Adrenal gland (tissue), 12 donors: ENCODE results near the gene UBR1. TPM values are rescaled to one million over a fixed set of nuclear protein-coding genes. Genes with fewer than 3 reads are reported as not detected.
"Not testable (repeated sequence)": the region's sequence is repeated elsewhere in the genome, so short reads cannot be mapped to it uniquely, and the experiment has no call there.

ENCODE experiments used
- DNase-seq, 7 donors: peaks; one replicate each; pipeline ENCODE4 v3.0.0-alpha.2; 2019 to 2020
- H3K27ac ChIP-seq, 5 donors: fragments of 200-600 bp; sonication (generic) in 4 of 5; 1 replicate in 3 of 5; 2 replicates in 2 of 5; pipeline versions ENCODE4 v1.5.1 to v1.8.0; 2016 to 2020; ENCODE audit warnings: mild to moderate bottlenecking in 1 of 5
- H3K27me3 ChIP-seq: fragments of 200-600 bp; 2 replicates; pipeline ENCODE4 v1.8.0; 2021
- H3K36me3 ChIP-seq, 2 donors: fragments of 200-600 bp; replicated peaks in 1 of 2; 1 replicate in 1 of 2; 2 replicates in 1 of 2; pipeline versions ENCODE4 v1.5.1 to v1.8.0; 2018 to 2022
- H3K4me1 ChIP-seq, 2 donors: fragments of 200-600 bp; replicated peaks in 1 of 2; 1 replicate in 1 of 2; 2 replicates in 1 of 2; pipeline versions ENCODE4 v1.5.1 to v1.8.0; 2018 to 2021
- H3K4me3 ChIP-seq, 4 donors: fragments of 200-600 bp; sonication (generic) in 3 of 4; one replicate each; pipeline ENCODE4 v1.5.1; 2016 to 2018
- H3K9me3 ChIP-seq, 3 donors: fragments of 200-600 bp; sonication (generic) in 1 of 3; replicated peaks in 1 of 3; 1 replicate in 2 of 3; 2 replicates in 1 of 3; pipeline versions ENCODE4 v1.5.1 to v1.8.0; 2016 to 2021
- POLR2A ChIP-seq, 2 donors: fragments of 450-650 bp; IDR thresholded peaks; one replicate each; pipeline ENCODE4 v1.6.1; 2017; ENCODE audit warnings: antibody characterized with exemption in 2 of 2, mild to moderate bottlenecking in 2 of 2, moderate library complexity in 1 of 2
- WGBS, 4 donors: extraction: QIAGEN DNeasy Blood & Tissue Kit in 2 of 4; methylation state at CpG; one replicate each; pipeline versions ENCODE4 v1.1.5 to v1.1.7; 2013 to 2017; 5-methylcytosine and 5-hydroxymethylcytosine counted together
- intact Hi-C, 2 donors: fragments of 100-400 bp; cut with DNase I; formaldehyde crosslinking; loops; one replicate each; pipeline versions ENCODE4 v1.14.1 to v1.15.0; 2022 to 2023
- polyA plus RNA-seq, 3 donors: library from polyadenylated mRNA; stranded (reverse); fragments of 200-250 nt in 2 of 3; fragments of 350-450 nt in 1 of 3; fragmentation: Illumina TruSeq in 1 of 3; extraction: RNeasy Lipid Tissue Mini Kit (QIAGEN cat#74804) in 1 of 3; gene quantifications; one replicate each; pipeline ENCODE4 v1.2.3, GENCODE V29; 2013 to 2014
- total RNA-seq, 9 donors: library from RNA; depleted of rRNA in 4 of 9; stranded (reverse); fragments of >200 nt in 4 of 9; fragments of 120-200 nt in 1 of 9; fragmentation: NEBNext Ultra II Directional in 1 of 9; extraction: Animal tissue kit (Norgen Biotek cat#: 25700) in 1 of 9; gene quantifications; one replicate each; pipeline versions ENCODE4 v1.1.0 to v1.2.4, GENCODE V29; 2013 to 2023
- TF ChIP-seq, protein P1 (sequence below), 6 experiments: fragments of 450-650 bp in 4 of 6; fragments of 200-600 bp in 2 of 6; sonication (generic) in 1 of 6; IDR thresholded peaks; 1 replicate in 5 of 6; 2 replicates in 1 of 6; pipeline versions ENCODE4 v1.5.1 to v1.8.0; 2016 to 2021; ENCODE audit warnings: antibody characterized with exemption in 6 of 6, mild to moderate bottlenecking in 2 of 6, moderate library complexity in 1 of 6
- donor health status: healthy with polysubstance abuse.
- donor health status: Bipolar disorder and iron deficiency.
- donor health status: DM: yes; HTN: yes; CAD: no.
- donor health status: DM: no; HTN: no; CAD: no.
- donor health status: DM: no; HTN: no; CAD: no.
- donor health status: DM: yes; HTN: yes; CAD: no.

UBR1 gene
- total and polyA plus RNA-seq, 12 donors, result 3.9 to 37.9 (median 21.6) TPM

DNA sequence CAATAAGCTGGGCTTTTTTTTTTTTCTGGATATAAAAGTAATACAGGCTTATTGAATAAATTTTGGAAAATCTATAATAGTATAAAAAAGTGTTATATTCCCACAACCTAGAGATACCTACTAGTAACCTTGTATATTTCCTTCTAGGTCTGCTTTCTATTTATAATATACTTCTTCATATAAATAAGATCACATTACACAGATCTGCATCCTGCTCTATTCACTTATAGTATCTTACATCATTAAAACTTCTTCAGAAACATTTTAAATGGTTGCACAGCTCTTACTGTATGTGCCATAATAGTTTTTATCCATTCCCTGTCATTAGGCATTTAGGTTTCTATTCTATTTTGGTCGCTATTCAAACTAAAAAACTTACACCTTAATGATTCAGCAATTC lies 98.3 kb downstream of the UBR1 start:
- Histone ChIP-seq H3K36me3 (peaks cover 0 to 45% of the 10 kb centered on the region in 2 donors), H3K9me3 (no peaks in the 10 kb centered on the region), H3K4me1 (no peaks in the 10 kb centered on the region), H3K27me3 (no peaks in the 10 kb centered on the region), H3K4me3 (no peak overlapping the region), H3K27ac (no peak overlapping the region)
- no peak for DNase-seq
- 90 to 99% (median 92%) methylated on average over 1 of the region's 1 CpG for WGBS, 4 donors
- intact Hi-C loops, result no loop called here
- no peak for TF ChIP-seq POLR2A (IDR thresholded peaks at IDR 0.05)
- TF ChIP-seq, protein P1, sequence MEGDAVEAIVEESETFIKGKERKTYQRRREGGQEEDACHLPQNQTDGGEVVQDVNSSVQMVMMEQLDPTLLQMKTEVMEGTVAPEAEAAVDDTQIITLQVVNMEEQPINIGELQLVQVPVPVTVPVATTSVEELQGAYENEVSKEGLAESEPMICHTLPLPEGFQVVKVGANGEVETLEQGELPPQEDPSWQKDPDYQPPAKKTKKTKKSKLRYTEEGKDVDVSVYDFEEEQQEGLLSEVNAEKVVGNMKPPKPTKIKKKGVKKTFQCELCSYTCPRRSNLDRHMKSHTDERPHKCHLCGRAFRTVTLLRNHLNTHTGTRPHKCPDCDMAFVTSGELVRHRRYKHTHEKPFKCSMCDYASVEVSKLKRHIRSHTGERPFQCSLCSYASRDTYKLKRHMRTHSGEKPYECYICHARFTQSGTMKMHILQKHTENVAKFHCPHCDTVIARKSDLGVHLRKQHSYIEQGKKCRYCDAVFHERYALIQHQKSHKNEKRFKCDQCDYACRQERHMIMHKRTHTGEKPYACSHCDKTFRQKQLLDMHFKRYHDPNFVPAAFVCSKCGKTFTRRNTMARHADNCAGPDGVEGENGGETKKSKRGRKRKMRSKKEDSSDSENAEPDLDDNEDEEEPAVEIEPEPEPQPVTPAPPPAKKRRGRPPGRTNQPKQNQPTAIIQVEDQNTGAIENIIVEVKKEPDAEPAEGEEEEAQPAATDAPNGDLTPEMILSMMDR (IDR thresholded peaks at IDR 0.05), result no peak

DNA sequence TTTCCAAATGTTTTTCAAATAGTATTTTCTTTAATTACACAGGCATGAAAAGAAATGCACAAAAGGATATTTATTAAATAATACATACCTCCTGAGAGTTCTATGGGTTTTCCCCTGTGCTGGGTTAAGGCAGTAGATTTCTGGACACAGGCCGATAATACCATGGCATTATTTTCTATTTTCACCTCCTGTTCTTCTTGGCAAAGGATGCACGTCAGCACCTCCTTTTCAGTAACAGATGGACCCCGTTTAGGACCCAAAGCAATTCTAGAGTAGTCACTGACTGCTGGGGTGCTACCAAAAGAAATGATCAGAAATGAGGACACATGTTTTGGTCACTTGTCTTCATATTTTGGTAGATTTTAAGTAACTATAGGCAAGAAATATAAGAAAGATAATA lies 98.8 kb downstream of the UBR1 start:
- Histone ChIP-seq H3K4me1 (no peaks in the 10 kb centered on the region), H3K9me3 (no peaks in the 10 kb centered on the region), H3K27me3 (no peaks in the 10 kb centered on the region), H3K27ac (no peak overlapping the region), H3K4me3 (no peak overlapping the region), H3K36me3 (peaks cover 0 to 45% of the 10 kb centered on the region in 2 donors)
- intact Hi-C loops, result no loop called here
- TF ChIP-seq, protein P1 (IDR thresholded peaks at IDR 0.05), result no peak
- no peak for TF ChIP-seq POLR2A (IDR thresholded peaks at IDR 0.05)
- 94 to 99% (median 96%) methylated on average over 3 of the region's 3 CpGs for WGBS, 4 donors
- DNase-seq, result no peak

DNA sequence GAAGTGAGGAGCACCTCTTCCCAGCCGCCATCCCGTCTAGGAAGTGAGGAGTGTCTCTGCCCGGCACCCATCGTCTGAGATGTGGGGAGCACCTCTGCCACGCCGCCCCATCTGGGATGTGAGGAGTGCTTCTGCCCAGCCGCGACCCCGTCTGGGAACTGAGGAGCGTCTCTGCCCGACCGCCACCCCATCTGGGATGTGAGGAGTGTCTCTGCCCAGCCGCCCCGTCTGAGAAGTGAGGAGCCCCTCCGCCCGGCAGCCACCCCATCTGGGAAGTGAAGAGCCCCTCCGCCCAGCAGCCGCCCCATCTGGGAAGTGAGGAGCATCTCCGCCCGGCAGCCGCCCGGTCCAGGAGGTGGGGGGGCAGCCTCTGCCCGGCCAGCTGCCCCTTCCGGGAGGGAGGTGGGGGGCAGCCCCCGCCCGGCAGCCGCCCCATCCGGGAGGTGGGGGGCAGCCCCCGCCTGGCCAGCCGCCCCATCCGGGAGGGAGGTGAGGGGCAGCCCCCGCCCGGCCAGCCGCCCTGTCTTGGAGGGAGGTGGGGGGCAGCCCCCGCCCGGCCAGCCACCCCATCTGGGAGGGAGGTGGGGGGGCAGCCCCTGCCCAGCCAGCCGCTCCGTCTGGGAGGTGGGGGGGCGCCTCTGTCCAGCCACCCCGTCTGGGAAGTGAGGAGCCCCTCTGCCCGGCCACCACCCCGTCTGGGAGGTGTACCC lies 100.8 kb downstream of the UBR1 start:
- H3K27ac ChIP-seq, DNase-seq, H3K27me3 ChIP-seq, H3K4me1 ChIP-seq, H3K4me3 ChIP-seq, H3K9me3 ChIP-seq, intact Hi-C loops: not testable (repeated sequence)
- WGBS, 4 donors, result 89 to 97% (median 93%) methylated on average over 3 to 41 of the region's 42 CpGs
- H3K36me3 ChIP-seq, result peaks cover 0 to 37% of the 10 kb centered on the region in 2 donors

DNA sequence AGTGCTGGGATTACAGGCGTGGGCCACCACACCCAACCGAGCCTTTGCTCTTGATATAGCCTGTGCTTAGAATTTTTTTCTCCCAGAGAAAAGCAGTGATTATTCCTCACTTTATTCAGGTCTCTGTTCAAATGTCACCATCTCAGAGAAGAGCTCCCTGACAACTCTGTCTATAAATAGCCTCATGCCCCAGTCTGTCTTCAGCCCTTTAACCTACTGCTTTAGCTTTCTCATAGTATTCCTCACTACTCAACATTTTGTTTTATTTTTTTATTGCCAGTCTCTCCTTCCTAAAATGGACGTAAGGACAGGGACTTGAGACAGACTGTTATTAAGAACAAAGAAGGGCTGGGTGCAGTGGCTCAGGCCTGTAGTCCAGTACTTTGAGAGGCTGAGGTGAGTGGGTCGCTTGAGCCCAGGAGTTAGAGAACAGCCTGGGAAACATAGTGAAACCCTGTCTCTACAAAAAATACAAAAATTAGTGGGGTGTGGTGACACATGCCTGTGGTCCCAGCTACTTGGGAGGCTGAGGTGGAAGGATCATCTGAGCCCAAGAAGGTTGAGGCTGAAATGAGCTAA lies 106.5 kb downstream of the UBR1 start:
- Histone ChIP-seq H3K36me3 (peaks cover 0 to 16% of the 10 kb centered on the region in 2 donors), H3K4me1 (peaks cover 0 to 4% of the 10 kb centered on the region in 2 donors), H3K9me3 (no peaks in the 10 kb centered on the region), H3K4me3 (no peak overlapping the region), H3K27ac (no peak overlapping the region), H3K27me3 (no peaks in the 10 kb centered on the region)
- WGBS, 4 donors, result 90 to 94% (median 91%) methylated on average over 4 of the region's 4 CpGs
- intact Hi-C loops, result no loop called here
- TF ChIP-seq POLR2A (IDR thresholded peaks at IDR 0.05), result no peak
- TF ChIP-seq, protein P1 (IDR thresholded peaks at IDR 0.05), result no peak
- DNase-seq, result no peak

DNA sequence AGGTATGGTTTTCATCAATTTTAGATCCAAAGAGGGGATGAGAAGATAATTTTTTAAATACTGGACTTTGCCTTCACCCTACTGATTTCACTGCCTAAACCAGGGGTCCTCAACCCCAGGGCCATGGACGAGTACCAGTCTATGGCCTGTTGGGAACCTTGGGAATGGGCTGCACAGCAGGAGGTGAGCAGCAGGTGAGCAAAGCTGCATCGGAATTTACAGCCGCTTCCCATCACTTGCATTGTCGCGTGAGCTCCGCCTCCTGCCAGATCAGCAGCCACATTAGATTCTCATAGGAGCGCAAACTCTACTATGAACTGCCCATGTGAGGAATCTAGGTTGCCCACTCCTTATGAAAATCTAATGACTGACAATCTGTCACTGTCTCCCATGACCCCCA lies 109.0 kb downstream of the UBR1 start:
- no peak overlapping the region for H3K27ac ChIP-seq
- H3K4me3 ChIP-seq, result no peak overlapping the region
- peaks cover 8 to 17% of the 10 kb centered on the region in 2 donors for H3K4me1 ChIP-seq
- DNase-seq, result no peak
- intact Hi-C loops, result no loop called here
- no peaks in the 10 kb centered on the region for H3K27me3 ChIP-seq
- H3K9me3 ChIP-seq, result no peaks in the 10 kb centered on the region
- no peak for TF ChIP-seq POLR2A (IDR thresholded peaks at IDR 0.05)
- TF ChIP-seq, protein P1 (IDR thresholded peaks at IDR 0.05), result no peak
- H3K36me3 ChIP-seq, result peaks cover 0 to 7% of the 10 kb centered on the region in 2 donors
- WGBS, 4 donors, result 92 to 98% (median 95%) methylated on average over 7 of the region's 7 CpGs
